ENCODE data around the gene EFR3B.
"Not testable (repeated sequence)": the region's sequence is repeated elsewhere in the genome, so short reads cannot be mapped to it uniquely, and the experiment has no call there.

Gene EFR3B

GRCh38 chr2:25115249-25115883, 73.5 kb downstream of the EFR3B start:
- DNase-seq: no peak

GRCh38 chr2:25115902-25116301, 74.0 kb downstream of the EFR3B start:
- DNase-seq: no peak

- DNase-seq: no peak
Measured at GRCh38 chr2:25116956-25117355, 75.1 kb downstream of the EFR3B start.

- DNase-seq: no peak
Measured at GRCh38 chr2:25119263-25119662, 77.4 kb downstream of the EFR3B start.

- no peak for DNase-seq
Measured at GRCh38 chr2:25122367-25122766, 80.5 kb downstream of the EFR3B start.

GRCh38 chr2:25123682-25124081, 81.8 kb downstream of the EFR3B start:
- no peak for DNase-seq

GRCh38 chr2:25125189-25125588, 83.3 kb downstream of the EFR3B start:
- no peak for DNase-seq

GRCh38 chr2:25125976-25126375, 84.1 kb downstream of the EFR3B start:
- DNase-seq: no peak

GRCh38 chr2:25127071-25127470, 85.2 kb downstream of the EFR3B start:
- DNase-seq: not testable (repeated sequence)

GRCh38 chr2:25127646-25128045, 85.8 kb downstream of the EFR3B start:
- no peak for DNase-seq

- no peak for DNase-seq
Measured at GRCh38 chr2:25129901-25130520, 88.1 kb downstream of the EFR3B start.

- DNase-seq: no peak
Measured at GRCh38 chr2:25131253-25131566, 89.3 kb downstream of the EFR3B start.

- no peak for DNase-seq
Measured at GRCh38 chr2:25131567-25132298, 89.9 kb downstream of the EFR3B start.

GRCh38 chr2:25132299-25132635, 90.4 kb downstream of the EFR3B start:
- no peak for DNase-seq

- DNase-seq: no peak
Measured at GRCh38 chr2:25132693-25133092, 90.8 kb downstream of the EFR3B start.

- not testable (repeated sequence) for DNase-seq
Measured at GRCh38 chr2:25140535-25140934, 98.7 kb downstream of the EFR3B start.

- no peak for DNase-seq
Measured at GRCh38 chr2:25141120-25141519, 99.2 kb downstream of the EFR3B start.

GRCh38 chr2:25145803-25146202, 103.9 kb downstream of the EFR3B start:
- no peak for DNase-seq

- DNase-seq: no peak
Measured at GRCh38 chr2:25146896-25147295, 105.0 kb downstream of the EFR3B start.

GRCh38 chr2:25149646-25150045, 107.8 kb downstream of the EFR3B start:
- no peak for DNase-seq

GRCh38 chr2:25150993-25151392, 109.1 kb downstream of the EFR3B start:
- not testable (repeated sequence) for DNase-seq

GRCh38 chr2:25151718-25152117, 109.8 kb downstream of the EFR3B start:
- no peak for DNase-seq

- DNase-seq: no peak
Measured at GRCh38 chr2:25155401-25155800, 113.5 kb downstream of the EFR3B start.

- DNase-seq: no peak
Measured at GRCh38 chr2:25158096-25158852, 116.4 kb downstream of the EFR3B start.

Data from midbrain (tissue), 1 donor.